GM21528 (cell line): ENCODE data around the gene IL2RG.

ENCODE experiments used
- ATAC-seq: cut with Tn5 transposase; IDR thresholded peaks from one replicate; pipeline ENCODE4 v1.9.1; 2021; ENCODE audit warnings: mild to moderate bottlenecking, moderate library complexity; ENCODE audit not compliant: unreplicated experiment, low FRiP score

Gene IL2RG

GRCh38 chrX:71081330-71082123, 29.9 kb downstream of the IL2RG start:
- no peak for ATAC-seq

- no peak for ATAC-seq
Measured at GRCh38 chrX:71070531-71070930, 40.8 kb downstream of the IL2RG start.

GRCh38 chrX:71068044-71068918, 43.1 kb downstream of the IL2RG start, which contains the start of gene SNX12:
Gene SNX12 (minus strand): TSS chrX:71068334. CDS start chrX:71068306, 28 bp downstream.
- peak; percentile 96 for ATAC-seq

GRCh38 chrX:71067712-71068043, 43.7 kb downstream of the IL2RG start:
- ATAC-seq: peak; percentile 12

- no peak for ATAC-seq
Measured at GRCh38 chrX:71067089-71067488, 44.3 kb downstream of the IL2RG start.

- no peak for ATAC-seq
Measured at GRCh38 chrX:71060127-71060526, 51.2 kb downstream of the IL2RG start.

DNA sequence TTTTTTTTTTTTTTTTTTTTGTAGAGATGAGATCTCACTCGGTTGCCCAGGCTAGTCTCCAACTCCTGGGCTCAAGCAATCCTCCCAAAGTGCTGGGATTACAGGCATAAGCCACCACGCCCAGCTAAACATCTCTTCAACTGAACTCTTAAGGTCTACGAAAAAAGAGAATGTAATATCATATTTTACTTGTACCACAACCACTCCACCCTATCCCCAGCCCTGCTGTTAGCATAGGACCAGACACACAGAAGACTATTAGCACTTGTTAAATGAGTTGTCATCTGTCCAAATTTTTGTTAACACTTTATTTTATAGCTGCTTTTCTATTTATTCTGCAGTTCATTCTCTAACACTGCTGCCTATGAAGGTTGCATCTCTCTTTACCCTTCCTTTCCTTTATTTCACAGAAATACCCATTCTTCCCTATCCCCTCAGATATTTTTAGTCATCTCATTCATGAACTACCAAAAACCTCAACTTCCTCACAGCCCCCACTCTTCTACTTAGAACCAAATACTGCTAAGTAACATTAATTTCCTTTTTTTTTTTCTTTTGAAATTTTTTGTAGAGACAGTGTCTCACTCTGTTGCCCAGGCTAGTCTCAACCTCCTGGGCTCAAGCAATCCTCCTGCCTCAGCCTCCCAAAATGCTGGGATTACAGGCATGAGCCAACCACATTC, 53.4 kb downstream of the IL2RG start:
- no peak for ATAC-seq
